HL-60 (cell line): ENCODE results near the gene SRRM3.
A peak's percentile ranks its signal among the peaks of the same experiment; 100 is the strongest.

ENCODE experiments used
- DNase-seq, 2 experiments: peaks; one replicate each; pipeline ENCODE4 v3.0.0-alpha.2; 2010 to 2020; ENCODE audit warnings: low read depth in 1 of 2, low spot score in 1 of 2
- H3K27ac ChIP-seq: fragments of 250-450 bp; sonication (Bioruptor Pico); replicated peaks from 2 replicates; pipeline ENCODE4 v1.5.1; 2020; ENCODE audit warnings: mild to moderate bottlenecking, moderate library complexity
- H3K27me3 ChIP-seq: fragments of 250-450 bp; sonication (Bioruptor Pico); 2 replicates; pipeline ENCODE4 v1.5.1; 2021; ENCODE audit warnings: mild to moderate bottlenecking, moderate library complexity; ENCODE audit not compliant: insufficient read depth, poor library complexity, severe bottlenecking
- H3K4me3 ChIP-seq: replicated peaks from 2 replicates; pipeline ENCODE4 v1.5.1; 2011; ENCODE audit warnings: mild to moderate bottlenecking, control low read depth, low read length; ENCODE audit not compliant: insufficient read depth
- GABPA ChIP-seq: IDR thresholded peaks from 2 replicates; pipeline ENCODE4 v1.6.1; 2012; ENCODE audit warnings: low read depth
- POLR2AphosphoS5 ChIP-seq: IDR thresholded peaks from 2 replicates; pipeline ENCODE4 v1.6.1; 2012; ENCODE audit warnings: low read depth
- SPI1 ChIP-seq: IDR thresholded peaks from 2 replicates; pipeline ENCODE4 v1.6.1; 2012; ENCODE audit warnings: low read depth, mild to moderate bottlenecking, borderline replicate concordance
- TF ChIP-seq, protein P1 (sequence below): IDR thresholded peaks from one replicate; pipeline ENCODE4 v1.5.1; 2011; ENCODE audit warnings: low read length, control low read depth, inconsistent platforms; ENCODE audit not compliant: insufficient read depth
- TF ChIP-seq, protein P2 (sequence below): IDR thresholded peaks from 2 replicates; pipeline ENCODE4 v1.6.1; 2012; ENCODE audit warnings: low read depth; ENCODE audit not compliant: insufficient replicate concordance

The SRRM3 gene

DNA sequence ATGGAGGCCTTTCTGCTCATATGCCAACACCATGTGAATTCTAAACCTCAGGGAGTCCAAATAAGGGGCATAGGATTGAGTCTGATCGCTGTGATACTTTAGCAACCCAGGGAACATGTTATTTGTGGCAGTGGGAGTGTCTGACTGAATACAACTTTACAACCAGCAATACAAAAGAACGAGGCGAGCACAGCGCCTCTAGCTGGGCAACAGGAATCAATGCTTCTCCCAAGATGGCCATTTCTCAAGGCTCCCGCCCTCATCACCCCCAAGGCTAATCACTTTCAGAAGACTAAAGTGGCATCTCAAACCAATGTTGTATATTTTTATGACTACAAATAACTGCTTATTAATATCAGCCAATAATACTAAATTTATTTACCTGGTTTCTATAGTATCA, 129.0 kb downstream of the SRRM3 start:
- no peak for TF ChIP-seq GABPA
- no peak for TF ChIP-seq SPI1
- TF ChIP-seq, protein P1, sequence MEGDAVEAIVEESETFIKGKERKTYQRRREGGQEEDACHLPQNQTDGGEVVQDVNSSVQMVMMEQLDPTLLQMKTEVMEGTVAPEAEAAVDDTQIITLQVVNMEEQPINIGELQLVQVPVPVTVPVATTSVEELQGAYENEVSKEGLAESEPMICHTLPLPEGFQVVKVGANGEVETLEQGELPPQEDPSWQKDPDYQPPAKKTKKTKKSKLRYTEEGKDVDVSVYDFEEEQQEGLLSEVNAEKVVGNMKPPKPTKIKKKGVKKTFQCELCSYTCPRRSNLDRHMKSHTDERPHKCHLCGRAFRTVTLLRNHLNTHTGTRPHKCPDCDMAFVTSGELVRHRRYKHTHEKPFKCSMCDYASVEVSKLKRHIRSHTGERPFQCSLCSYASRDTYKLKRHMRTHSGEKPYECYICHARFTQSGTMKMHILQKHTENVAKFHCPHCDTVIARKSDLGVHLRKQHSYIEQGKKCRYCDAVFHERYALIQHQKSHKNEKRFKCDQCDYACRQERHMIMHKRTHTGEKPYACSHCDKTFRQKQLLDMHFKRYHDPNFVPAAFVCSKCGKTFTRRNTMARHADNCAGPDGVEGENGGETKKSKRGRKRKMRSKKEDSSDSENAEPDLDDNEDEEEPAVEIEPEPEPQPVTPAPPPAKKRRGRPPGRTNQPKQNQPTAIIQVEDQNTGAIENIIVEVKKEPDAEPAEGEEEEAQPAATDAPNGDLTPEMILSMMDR, result no peak
- TF ChIP-seq, protein P2, sequence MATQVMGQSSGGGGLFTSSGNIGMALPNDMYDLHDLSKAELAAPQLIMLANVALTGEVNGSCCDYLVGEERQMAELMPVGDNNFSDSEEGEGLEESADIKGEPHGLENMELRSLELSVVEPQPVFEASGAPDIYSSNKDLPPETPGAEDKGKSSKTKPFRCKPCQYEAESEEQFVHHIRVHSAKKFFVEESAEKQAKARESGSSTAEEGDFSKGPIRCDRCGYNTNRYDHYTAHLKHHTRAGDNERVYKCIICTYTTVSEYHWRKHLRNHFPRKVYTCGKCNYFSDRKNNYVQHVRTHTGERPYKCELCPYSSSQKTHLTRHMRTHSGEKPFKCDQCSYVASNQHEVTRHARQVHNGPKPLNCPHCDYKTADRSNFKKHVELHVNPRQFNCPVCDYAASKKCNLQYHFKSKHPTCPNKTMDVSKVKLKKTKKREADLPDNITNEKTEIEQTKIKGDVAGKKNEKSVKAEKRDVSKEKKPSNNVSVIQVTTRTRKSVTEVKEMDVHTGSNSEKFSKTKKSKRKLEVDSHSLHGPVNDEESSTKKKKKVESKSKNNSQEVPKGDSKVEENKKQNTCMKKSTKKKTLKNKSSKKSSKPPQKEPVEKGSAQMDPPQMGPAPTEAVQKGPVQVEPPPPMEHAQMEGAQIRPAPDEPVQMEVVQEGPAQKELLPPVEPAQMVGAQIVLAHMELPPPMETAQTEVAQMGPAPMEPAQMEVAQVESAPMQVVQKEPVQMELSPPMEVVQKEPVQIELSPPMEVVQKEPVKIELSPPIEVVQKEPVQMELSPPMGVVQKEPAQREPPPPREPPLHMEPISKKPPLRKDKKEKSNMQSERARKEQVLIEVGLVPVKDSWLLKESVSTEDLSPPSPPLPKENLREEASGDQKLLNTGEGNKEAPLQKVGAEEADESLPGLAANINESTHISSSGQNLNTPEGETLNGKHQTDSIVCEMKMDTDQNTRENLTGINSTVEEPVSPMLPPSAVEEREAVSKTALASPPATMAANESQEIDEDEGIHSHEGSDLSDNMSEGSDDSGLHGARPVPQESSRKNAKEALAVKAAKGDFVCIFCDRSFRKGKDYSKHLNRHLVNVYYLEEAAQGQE, result no peak
- no peak overlapping the region for H3K27ac ChIP-seq
- no peak overlapping the region for H3K4me3 ChIP-seq
- no peaks in the 10 kb centered on the region for H3K27me3 ChIP-seq
- DNase-seq, result no peak

DNA sequence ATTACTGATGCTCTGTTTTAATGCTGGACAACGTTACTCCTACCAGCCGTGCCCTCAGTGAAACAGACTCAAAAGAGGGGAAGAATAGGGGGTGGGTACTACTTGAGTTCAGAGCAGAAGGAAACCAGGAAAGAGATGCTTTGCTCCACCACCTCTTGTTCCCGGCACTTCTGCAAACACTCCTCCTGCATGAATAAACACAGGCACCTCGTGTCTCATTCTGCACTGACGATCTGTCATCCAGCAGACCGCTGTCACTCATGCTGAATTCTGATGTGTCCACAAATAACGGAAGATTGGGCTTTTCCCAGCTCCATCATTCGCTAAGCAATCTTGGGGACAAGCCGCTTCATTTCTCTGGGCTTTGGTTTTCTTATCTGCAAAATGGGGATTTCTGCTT, 130.4 kb downstream of the SRRM3 start:
- no peak overlapping the region for H3K4me3 ChIP-seq
- H3K27me3 ChIP-seq, result no peaks in the 10 kb centered on the region
- no peak overlapping the region for H3K27ac ChIP-seq
- no peak for DNase-seq
- TF ChIP-seq, protein P2, result no peak
- TF ChIP-seq, protein P1, result no peak
- no peak for TF ChIP-seq GABPA
- TF ChIP-seq SPI1, result no peak; the same call in 1 of the 2 replicates
- no peak for TF ChIP-seq POLR2AphosphoS5

DNA sequence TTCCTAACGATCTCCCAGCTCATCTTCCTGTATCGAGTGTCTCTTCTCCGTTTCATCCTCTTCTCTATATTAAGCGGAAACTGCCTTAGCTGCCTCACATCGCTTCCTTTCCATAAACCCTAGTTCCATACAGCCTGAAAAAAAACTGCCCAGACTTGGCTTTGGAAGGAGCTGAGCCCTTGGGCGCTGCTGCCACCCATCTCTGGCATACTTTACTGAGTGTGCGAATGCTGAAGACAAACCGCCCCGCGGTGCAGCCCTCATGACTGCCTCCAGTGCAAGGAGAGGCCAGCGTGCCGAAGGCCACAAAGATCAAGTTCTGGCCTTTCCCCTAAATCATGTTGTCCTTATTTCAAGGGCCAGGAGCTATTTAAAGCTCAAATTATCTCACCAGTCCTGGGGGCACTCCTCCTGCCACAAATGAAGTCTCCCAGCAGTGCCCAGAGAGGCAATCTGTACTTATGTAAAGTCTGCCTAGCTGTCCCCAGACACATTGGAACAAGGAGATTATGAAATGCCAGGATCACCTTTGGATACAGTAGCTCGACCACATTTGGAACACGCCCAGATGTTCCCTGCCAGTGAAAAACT, 131.9 kb downstream of the SRRM3 start:
- Histone ChIP-seq H3K4me3 (no peak overlapping the region), H3K27me3 (no peaks in the 10 kb centered on the region), H3K27ac (peak overlapping the region; percentile 46)
- peak in 1 of 2 experiments; percentile 44 for DNase-seq
- TF ChIP-seq POLR2AphosphoS5 (no peak), GABPA (no peak), SPI1 (no peak)
- TF ChIP-seq, protein P1, result no peak
- TF ChIP-seq, protein P2, result no peak
